ENCODE data around the gene PRPF6.

PRPF6 gene

GRCh38 chr20:64073476-64074183 is 92.7 kb downstream of the PRPF6 start:
- H3K4me1 ChIP-seq, result peaks cover 0 to 25% (median 23%) of the 10 kb centered on the region in 4 donors
- H3K27me3 ChIP-seq, result no peaks in the 10 kb centered on the region
- peaks cover 0 to 57% (median 30%) of the 10 kb centered on the region in 3 donors for H3K36me3 ChIP-seq
- TF ChIP-seq CTCF (IDR thresholded peaks at IDR 0.05), result no peak
- intact Hi-C loops (cut with DNase I; ENCODE audit: low total_unique reads), result no loop called here
- no peaks in the 10 kb centered on the region for H3K9me3 ChIP-seq
- no peak overlapping the region for H3K4me3 ChIP-seq
- DNase-seq, result no peak
- H3K27ac ChIP-seq, result no peak overlapping the region

DNA sequence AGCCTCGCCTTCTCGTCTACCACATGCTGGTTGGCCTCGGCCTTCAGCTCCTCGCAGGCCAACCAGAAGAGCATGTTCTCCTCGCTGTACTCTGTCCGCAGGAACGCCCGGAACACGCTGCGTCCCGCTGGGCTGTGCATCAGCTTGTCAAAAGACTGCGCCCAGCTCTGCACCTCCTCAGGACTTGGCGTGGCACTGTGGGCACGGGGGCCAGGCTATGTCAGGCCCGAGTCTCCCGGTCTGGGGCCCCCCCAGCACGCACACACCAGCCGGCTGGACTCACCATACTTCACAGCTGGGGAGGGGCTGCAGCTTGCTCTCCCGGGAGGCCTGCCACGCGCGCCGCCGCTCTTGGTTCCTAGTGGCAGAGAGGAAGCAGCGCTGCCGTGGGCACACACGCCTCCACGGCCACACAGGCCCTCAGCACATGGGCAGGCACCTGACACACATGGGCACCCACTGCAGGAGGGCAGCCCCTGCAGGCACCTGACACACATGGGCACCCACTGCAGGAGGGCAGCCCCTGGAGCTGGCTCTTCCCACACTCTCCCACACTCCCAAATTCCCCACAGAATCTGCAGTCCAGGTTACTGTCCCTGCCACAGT is 93.4 kb downstream of the PRPF6 start:
- H3K4me1 ChIP-seq, result peaks cover 0 to 32% (median 29%) of the 10 kb centered on the region in 4 donors
- no peaks in the 10 kb centered on the region for H3K27me3 ChIP-seq
- no peak overlapping the region for H3K4me3 ChIP-seq
- DNase-seq, result no peak
- H3K27ac ChIP-seq, result no peak overlapping the region
- no peak for TF ChIP-seq CTCF (IDR thresholded peaks at IDR 0.05)
- no peaks in the 10 kb centered on the region for H3K9me3 ChIP-seq
- peaks cover 0 to 56% (median 30%) of the 10 kb centered on the region in 3 donors for H3K36me3 ChIP-seq
- intact Hi-C loops (cut with DNase I; ENCODE audit: low total_unique reads), result no loop called here

DNA sequence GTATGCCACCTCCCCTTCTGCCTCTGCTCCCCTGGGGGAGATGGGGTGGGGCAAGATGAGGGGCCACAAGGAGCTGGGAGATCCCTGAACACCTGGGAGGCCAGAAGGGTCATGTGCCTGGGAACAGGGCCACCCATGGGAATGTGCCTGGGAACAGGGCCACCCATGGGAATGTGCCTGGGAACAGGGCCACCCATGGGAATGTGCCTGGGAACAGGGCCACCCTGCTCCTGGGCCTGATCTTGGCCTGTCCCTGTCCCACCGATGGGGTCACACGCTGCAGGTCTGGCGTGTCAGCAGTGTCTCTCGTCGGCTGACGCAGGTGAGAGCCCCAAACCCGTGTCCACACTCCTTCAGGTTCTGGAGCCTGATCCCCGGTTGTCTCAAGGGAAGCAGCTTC is 94.0 kb downstream of the PRPF6 start:
- Histone ChIP-seq H3K4me1 (peaks cover 0 to 34% (median 30%) of the 10 kb centered on the region in 4 donors), H3K27me3 (no peaks in the 10 kb centered on the region), H3K4me3 (no peak overlapping the region), H3K36me3 (peaks cover 0 to 50% (median 29%) of the 10 kb centered on the region in 3 donors), H3K9me3 (no peaks in the 10 kb centered on the region), H3K27ac (no peak overlapping the region)
- intact Hi-C loops (cut with DNase I; ENCODE audit: low total_unique reads), result no loop called here
- no peak for TF ChIP-seq CTCF (IDR thresholded peaks at IDR 0.05)
- DNase-seq, result no peak

- DNase-seq, result no peak
- no peak overlapping the region for H3K27ac ChIP-seq
- peaks cover 0 to 38% (median 33%) of the 10 kb centered on the region in 4 donors for H3K4me1 ChIP-seq
- no peak for TF ChIP-seq CTCF (IDR thresholded peaks at IDR 0.05)
- H3K36me3 ChIP-seq, result peaks cover 0 to 44% (median 23%) of the 10 kb centered on the region in 3 donors
- no peaks in the 10 kb centered on the region for H3K27me3 ChIP-seq
- H3K4me3 ChIP-seq, result no peak overlapping the region
- intact Hi-C loops (cut with DNase I; ENCODE audit: low total_unique reads), result no loop called here
- no peaks in the 10 kb centered on the region for H3K9me3 ChIP-seq
These were observed 94.6 kb downstream of the PRPF6 start for GRCh38 chr20:64075556-64075955.

DNA sequence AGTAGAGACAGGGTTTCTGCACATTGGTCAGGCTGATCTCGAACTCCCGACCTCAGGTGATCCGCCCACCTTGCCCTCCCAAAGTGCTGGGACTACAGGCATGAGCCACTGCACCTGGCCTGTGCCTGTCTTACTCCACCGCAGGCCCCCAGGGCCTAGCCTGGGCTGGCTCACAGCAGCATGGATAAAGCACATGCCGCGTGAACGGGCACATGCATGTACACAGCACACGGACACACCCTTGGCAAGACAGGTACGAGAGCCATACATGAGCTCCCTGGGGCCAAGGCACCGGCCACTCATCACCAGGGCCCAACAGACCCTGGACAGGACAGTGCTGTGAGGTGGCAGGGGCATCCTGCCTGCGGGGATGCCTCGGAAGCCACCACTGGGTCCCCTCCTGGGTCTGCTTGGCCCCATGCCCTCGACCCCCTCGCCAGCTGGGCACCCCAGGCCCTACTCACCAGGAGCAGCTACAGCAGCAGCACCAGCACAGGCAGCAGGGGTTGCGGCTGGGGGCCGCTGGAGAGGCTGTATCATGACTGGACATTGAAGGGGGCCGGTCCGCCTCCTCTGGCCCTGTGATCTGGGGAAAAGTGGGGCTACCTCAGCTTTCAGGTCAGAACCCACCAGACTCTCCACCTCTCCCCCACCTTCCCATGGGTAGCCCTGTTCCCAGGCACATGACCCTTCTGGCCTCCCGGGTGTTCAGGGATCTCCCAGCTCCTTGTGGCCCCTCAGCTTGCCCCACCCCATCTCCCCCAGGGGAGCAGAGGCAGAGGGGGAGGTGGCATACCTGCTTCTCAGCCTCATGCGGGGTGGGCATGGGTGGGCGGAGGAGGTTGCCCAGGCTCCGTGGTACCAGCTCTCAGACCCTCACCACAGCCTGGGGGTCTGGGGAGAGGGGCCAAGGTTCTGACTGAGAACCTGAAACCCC is 95.4 kb downstream of the PRPF6 start:
- H3K27me3 ChIP-seq, result no peaks in the 10 kb centered on the region
- no peak for TF ChIP-seq CTCF (IDR thresholded peaks at IDR 0.05)
- H3K36me3 ChIP-seq, result peaks cover 0 to 38% (median 22%) of the 10 kb centered on the region in 3 donors
- peak overlapping the region in 1 of 2 donors; percentile 16 for H3K4me3 ChIP-seq
- H3K4me1 ChIP-seq, result peaks cover 0 to 41% (median 33%) of the 10 kb centered on the region in 4 donors
- DNase-seq, result no peak
- H3K9me3 ChIP-seq, result no peaks in the 10 kb centered on the region
- intact Hi-C loops (cut with DNase I; ENCODE audit: low total_unique reads), result no loop called here
- no peak overlapping the region for H3K27ac ChIP-seq
